ENCODE data around the gene ZIC4. TPM values are rescaled to one million over a fixed set of nuclear protein-coding genes. Genes with fewer than 3 reads are reported as not detected.

Gene ZIC4
- total and polyA plus RNA-seq, 2 of the 8 experiments (the other 6 are each of a cell fraction or from before 2014, with no cell fraction given), result 0.03 to 0.13 TPM

DNA sequence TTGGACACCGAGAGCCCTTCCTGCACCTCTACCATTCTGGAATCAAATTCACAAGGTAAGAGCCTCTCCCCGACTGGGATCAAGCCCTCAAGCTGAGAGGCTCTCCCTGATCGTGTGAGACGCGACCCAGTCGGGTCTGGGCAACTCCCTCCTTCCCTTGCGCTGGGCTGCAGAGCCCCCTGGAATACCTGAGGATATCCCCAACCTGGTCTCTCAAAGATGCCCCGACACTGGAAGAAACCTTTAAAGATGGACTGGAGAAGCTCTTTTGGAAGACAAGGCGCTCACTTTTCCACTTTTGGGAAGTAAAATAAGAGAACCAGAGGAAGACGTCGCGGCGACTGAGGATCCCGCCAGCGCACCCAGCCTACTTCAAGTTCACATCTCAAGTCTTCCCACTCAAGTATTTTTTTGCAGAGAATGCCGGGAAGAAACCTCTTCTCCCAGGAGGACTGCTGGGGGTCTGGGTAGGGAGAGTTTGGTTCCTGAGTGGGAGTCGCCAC lies 33.8 kb downstream of the ZIC4 start:
- Histone ChIP-seq H3K79me1 (ENCODE audit: low read depth, low read length) (no peaks in the 10 kb centered on the region), H3K27me3 (replicated peaks in 1 of 4; ENCODE audit: control insufficient read depth in 3 of 4, extremely low read depth in 1 of 4, insufficient read depth in 3 of 4, low read length in 3 of 4) (peaks cover 81 to 98% (median 89%) of the 10 kb centered on the region in 4 experiments), H3K23ac (ENCODE audit: insufficient read length) (no peak overlapping the region), H2BK20ac (ENCODE audit: low read length) (no peak overlapping the region; the same call in 1 of the 2 replicates), H3K9me3 (ENCODE audit: insufficient read depth in 2 of 2, low read depth in 1 of 2, low read length in 1 of 2) (no peaks in the 10 kb centered on the region), H3K4me2 (ENCODE audit: insufficient read depth in 1 of 2, low read depth in 2 of 2, low read length in 2 of 2) (peak overlapping the region; percentile 45 to 63), H2BK120ac (replicated peaks; ENCODE audit: low read depth, low read length) (no peak overlapping the region), H3K4me3 (ENCODE audit: extremely low read depth in 1 of 4, insufficient read depth in 2 of 4, low read depth in 3 of 4, low read length in 4 of 4) (peak overlapping the region in 1 of 4 experiments; percentile 28; a peak in 2 of 8 replicates), H4K8ac (ENCODE audit: extremely low read depth, insufficient read depth, low read length) (no peak overlapping the region), H3K9ac (replicated peaks in 1 of 4; ENCODE audit: extremely low read depth in 1 of 4, low read depth in 3 of 4, low read length in 3 of 4) (no peak overlapping the region), H2BK12ac (ENCODE audit: low read depth, low read length) (no peak overlapping the region; the same call in 1 of the 2 replicates), H2AK5ac (ENCODE audit: low read depth, low read length) (no peak overlapping the region), H4K5ac (ENCODE audit: insufficient read length, low read depth, low read length) (no peak overlapping the region), H2AFZ (ENCODE audit: low read length) (no peak overlapping the region), H3K23me2 (ENCODE audit: low read depth, low read length) (peaks cover 4% of the 10 kb centered on the region), H4K20me1 (replicated peaks in 1 of 2; ENCODE audit: control insufficient read depth in 1 of 2, insufficient read depth in 2 of 2, low read length in 2 of 2) (peaks cover 0 to 5% of the 10 kb centered on the region in 2 experiments), H3K4ac (replicated peaks; ENCODE audit: insufficient read length, low read depth, low read length) (no peak overlapping the region), H2BK15ac (ENCODE audit: low read length) (no peak overlapping the region), H3K56ac (replicated peaks; ENCODE audit: insufficient read length, low read depth, low read length) (no peak overlapping the region), H3K79me2 (ENCODE audit: control insufficient read depth in 1 of 2, insufficient read depth in 2 of 2, low read length in 2 of 2) (no peaks in the 10 kb centered on the region), H3K18ac (ENCODE audit: extremely low read depth, low read length) (no peak overlapping the region; the same call in 1 of the 2 replicates), H3K14ac (ENCODE audit: insufficient read length) (no peak overlapping the region), H4K91ac (replicated peaks; ENCODE audit: insufficient read length, low read length) (no peak overlapping the region), H2BK5ac (ENCODE audit: low read depth, low read length) (no peak overlapping the region), H3K36me3 (ENCODE audit: control insufficient read depth in 2 of 4, insufficient read depth in 4 of 4, low read length in 3 of 4) (no peaks in the 10 kb centered on the region), H3K4me1 (replicated peaks in 1 of 4; ENCODE audit: control insufficient read depth in 3 of 4, insufficient read depth in 4 of 4, low read length in 3 of 4) (peaks cover 7 to 27% (median 20%) of the 10 kb centered on the region in 4 experiments), H3K27ac (ENCODE audit: low read depth, low read length) (no peak overlapping the region)
- ChIA-PET POLR2A (ENCODE audit: partially characterized antibody) (interaction anchor here (1.2 to 2.8 kb wide), 4 partner anchors 10 to 41 kb away, joined by 3 to 8 read pairs (median 4); no protein-coding TSS in a partner anchor), CTCF (ENCODE audit: partially characterized antibody) (interaction anchor here (0.7 to 11.9 kb wide), 9 partner anchors 12 to 252 kb away, joined by 3 to 162 read pairs (median 6); no protein-coding TSS in a partner anchor)
- DNase-seq (ENCODE audit: low read depth in 1 of 2, low spot score in 2 of 2) (peak in 1 of 2 experiments; percentile 49), FAIRE-seq (no peak)
- 5% methylated on average over 17 of the region's 17 CpGs; no CpG with 5 or more reads in 1 of the 2 experiments for WGBS, 2 experiments (ENCODE audit: extremely low coverage in 1 of 2, insufficient coverage in 1 of 2, insufficient read length in 1 of 2, insufficient replicate concordance in 2 of 2, low coverage in 1 of 2, low lambda C conversion rate in 2 of 2, missing lambda C conversion rate in 1 of 2)
- TF ChIP-seq TEAD4 (IDR thresholded peaks at IDR 0.05; ENCODE audit: low read depth, low read length), result no peak
- no peak for TF ChIP-seq CHD2 (IDR thresholded peaks at IDR 0.05; ENCODE audit: low read length)
- no peak for TF ChIP-seq EP300 (IDR thresholded peaks at IDR 0.05; ENCODE audit: borderline replicate concordance in 1 of 2, low read depth in 2 of 2, low read length in 2 of 2)
- peak; percentile 98 for TF ChIP-seq EZH2 (IDR thresholded peaks at IDR 0.05; ENCODE audit: low read depth, low read length, severe bottlenecking)
- peak; percentile 88 for TF ChIP-seq RNF2 (IDR thresholded peaks at IDR 0.05; ENCODE audit: borderline replicate concordance, low read depth, low read length, missing control alignments, poor library complexity, severe bottlenecking)
- no peak for TF ChIP-seq SP1 (IDR thresholded peaks at IDR 0.05; ENCODE audit: low read depth, low read length)
- peak; percentile 97 for TF ChIP-seq SUZ12 (IDR thresholded peaks at IDR 0.05; ENCODE audit: low read length)

All from H1 (cell line).